KBM-7 (cell line): ENCODE measurements around the gene PTCSC3.

Experiments
- DNase-seq: peaks from one replicate; pipeline ENCODE4 v3.0.0-alpha.2; 2015
- in situ Hi-C: fragments of 300-500 bp; cut with MboI; formaldehyde crosslinking; loops from 2 replicates; pipeline ENCODE4 v1.14.3; 2020; ENCODE audit warnings: low sequenced_read_pairs, low pct_unique_long_range_greater_than_20kb, mixed read lengths

The PTCSC3 gene

DNA sequence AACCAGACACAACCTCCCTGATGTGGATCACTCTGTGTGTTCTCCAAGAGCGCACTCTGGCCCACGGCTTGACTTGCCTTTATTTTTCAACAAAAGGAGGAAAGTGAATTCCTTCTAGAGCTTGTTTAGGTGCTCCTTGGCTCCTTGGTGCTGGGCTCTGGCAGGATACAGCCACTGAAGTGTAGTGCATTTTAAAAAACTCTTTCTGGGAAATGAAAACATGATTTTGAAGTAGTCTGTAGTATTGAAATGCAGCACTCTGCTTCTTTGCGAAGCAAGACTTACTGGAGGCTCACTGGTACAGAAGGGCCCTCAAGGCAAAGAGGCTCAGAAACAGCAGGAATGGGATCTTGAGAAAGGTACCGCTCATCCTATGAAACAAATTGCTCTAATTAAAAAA lies 81.6 kb downstream of the PTCSC3 start:
- in situ Hi-C loops = no loop called here
- DNase-seq = no peak

DNA sequence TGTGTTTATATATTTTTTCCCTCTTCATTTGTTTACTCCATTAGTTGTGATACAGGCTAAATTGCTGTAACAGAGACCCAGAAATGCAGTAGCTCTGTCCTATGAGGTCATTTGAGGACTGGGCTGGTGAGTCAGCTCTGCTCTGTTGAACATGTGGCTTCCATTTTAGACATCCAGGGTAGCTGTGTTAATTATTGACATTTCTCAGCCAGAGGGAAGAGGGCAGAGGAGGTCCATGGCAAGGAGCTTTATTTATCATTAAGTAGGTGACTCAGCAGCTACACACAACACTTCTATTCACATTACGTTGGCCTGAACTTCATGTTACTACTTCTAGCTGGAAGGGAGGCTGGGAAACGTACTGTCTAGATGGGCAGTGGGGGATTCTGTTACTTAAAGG lies 85.4 kb downstream of the PTCSC3 start:
- in situ Hi-C loops = no loop called here
- no peak for DNase-seq

GRCh38 chr14:36087411-36087810 lies 89.1 kb downstream of the PTCSC3 start:
- in situ Hi-C loops = no loop called here
- no peak for DNase-seq

DNA sequence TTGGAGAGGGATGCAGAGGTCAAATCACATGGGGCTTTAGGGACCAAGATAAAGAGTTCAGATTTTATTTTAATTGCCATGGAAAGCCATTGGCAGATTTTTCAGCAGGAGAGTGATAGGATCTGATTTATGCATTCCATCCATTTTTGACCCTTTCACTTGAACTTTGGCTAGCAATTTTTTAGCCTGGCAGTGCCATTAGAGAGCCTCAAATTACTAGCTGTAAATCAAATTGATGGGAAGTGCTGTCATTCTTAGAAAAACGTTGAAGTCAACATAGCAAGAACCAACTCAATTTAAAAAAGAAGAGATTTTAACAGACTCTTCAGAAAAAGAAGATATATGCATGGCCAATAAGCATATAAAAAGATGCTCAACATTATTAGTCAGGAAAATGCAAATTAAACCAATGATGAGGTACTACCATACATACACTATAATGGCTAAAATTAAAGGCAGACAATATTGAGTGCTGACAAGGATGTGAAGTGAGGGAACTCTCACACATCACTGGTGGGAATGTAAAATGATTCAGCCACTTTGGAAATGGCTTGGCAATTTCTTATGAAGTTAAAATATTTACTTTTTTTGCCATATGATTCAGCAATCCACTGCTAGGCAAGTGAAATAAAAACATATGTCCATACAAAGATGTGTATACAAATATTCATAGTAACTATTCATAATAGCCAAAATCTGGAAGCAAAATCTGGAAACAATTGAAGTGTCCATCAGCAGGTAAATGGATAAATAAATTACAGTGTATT lies 89.7 kb downstream of the PTCSC3 start:
- in situ Hi-C loops = no loop called here
- DNase-seq = no peak

DNA sequence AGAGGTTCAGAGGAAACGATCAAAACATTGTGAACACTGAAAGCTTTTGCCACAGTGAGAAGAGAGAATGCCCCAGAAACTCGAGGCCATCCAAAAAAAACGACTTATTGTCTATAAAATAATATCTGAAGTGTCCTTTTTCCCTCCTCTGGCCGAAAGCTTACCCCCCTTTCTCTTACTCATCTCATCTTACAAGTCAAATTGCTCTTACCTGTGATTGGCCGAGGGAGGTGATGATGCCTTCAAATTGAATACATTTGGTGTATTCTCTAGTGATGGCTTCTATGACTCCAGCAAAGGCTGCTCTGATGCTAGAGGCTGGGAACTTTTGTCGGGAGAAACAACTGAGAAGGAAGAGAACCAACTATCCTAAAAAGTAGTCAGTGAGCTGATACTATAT lies 90.7 kb downstream of the PTCSC3 start:
- no peak for DNase-seq
- in situ Hi-C loops = no loop called here
